CD14-positive monocyte (primary cell): ENCODE results near the gene PRKCA. TPM values are rescaled to one million over a fixed set of nuclear protein-coding genes. Genes with fewer than 3 reads are reported as not detected.
A peak's percentile ranks its signal among the peaks of the same experiment; 100 is the strongest.

Source experiments
- DNase-seq, 3 donors: peaks; one replicate each; pipeline ENCODE4 v3.0.0-alpha.2; 2011 to 2022
- H2AFZ ChIP-seq: 2 replicates; pipeline ENCODE4 v1.6.0; 2012; ENCODE audit warnings: mild to moderate bottlenecking, low read depth, low read length, inconsistent platforms; ENCODE audit not compliant: insufficient read depth, poor library complexity, severe bottlenecking
- H3K27ac ChIP-seq, 2 donors: 1 replicate in 1 of 2; 2 replicates in 1 of 2; pipeline ENCODE4 v1.5.1; 2012 to 2013; ENCODE audit warnings: low read length in 2 of 2, control low read depth in 1 of 2, inconsistent platforms in 1 of 2, low read depth in 1 of 2, mild to moderate bottlenecking in 1 of 2
- H3K27me3 ChIP-seq, 2 donors: one replicate each; pipeline versions ENCODE4 v1.6.0 to v1.6.1; 2011 to 2013; ENCODE audit warnings: low read length in 2 of 2; ENCODE audit not compliant: control insufficient read depth in 2 of 2, insufficient read depth in 2 of 2
- H3K36me3 ChIP-seq, 2 donors: replicated peaks in 1 of 2; 1 replicate in 1 of 2; 2 replicates in 1 of 2; pipeline versions ENCODE4 v1.5.1 to v1.6.1; 2012 to 2013; ENCODE audit warnings: low read length in 2 of 2, control low read depth in 1 of 2, inconsistent platforms in 1 of 2, mild to moderate bottlenecking in 1 of 2; ENCODE audit not compliant: insufficient read depth in 2 of 2, control insufficient read depth in 1 of 2
- H3K4me1 ChIP-seq, 2 donors: 1 replicate in 1 of 2; 2 replicates in 1 of 2; pipeline versions ENCODE4 v1.5.1 to v1.6.1; 2012 to 2013; ENCODE audit warnings: low read length in 2 of 2, control low read depth in 1 of 2, inconsistent platforms in 1 of 2, mild to moderate bottlenecking in 1 of 2, moderate library complexity in 1 of 2; ENCODE audit not compliant: insufficient read depth in 2 of 2, control insufficient read depth in 1 of 2
- H3K4me2 ChIP-seq: replicated peaks from 2 replicates; pipeline ENCODE3; 2012; ENCODE audit warnings: low read length, moderate library complexity, mild to moderate bottlenecking; ENCODE audit not compliant: poor library complexity, severe bottlenecking; ENCODE audit errors: extremely low read depth
- H3K4me3 ChIP-seq, 3 experiments: fragments of 200-600 bp in 1 of 3; sonication (generic) in 1 of 3; replicated peaks in 1 of 3; 1 replicate in 2 of 3; 2 replicates in 1 of 3; pipeline ENCODE4 v1.5.1; 2011 to 2013; ENCODE audit warnings: low read length in 3 of 3, mild to moderate bottlenecking in 3 of 3, control low read depth in 2 of 3, low read depth in 2 of 3, inconsistent platforms in 1 of 3, moderate library complexity in 1 of 3
- H3K79me2 ChIP-seq: 2 replicates; pipeline ENCODE4 v1.6.0; 2012; ENCODE audit warnings: mild to moderate bottlenecking, control low read depth, inconsistent platforms, low read length, moderate library complexity; ENCODE audit not compliant: insufficient read depth
- H3K9ac ChIP-seq: 2 replicates; pipeline ENCODE4 v1.6.0; 2017; ENCODE audit warnings: low read length, mild to moderate bottlenecking; ENCODE audit not compliant: insufficient read depth, poor library complexity, severe bottlenecking
- H3K9me3 ChIP-seq, 2 donors: replicated peaks in 1 of 2; 1 replicate in 1 of 2; 2 replicates in 1 of 2; pipeline versions ENCODE4 v1.5.1 to v1.6.1; 2012 to 2013; ENCODE audit warnings: low read length in 2 of 2, control low read depth in 1 of 2; ENCODE audit not compliant: control insufficient read depth in 1 of 2, insufficient read depth in 1 of 2
- H4K20me1 ChIP-seq: 2 replicates; pipeline ENCODE4 v1.6.0; 2012; ENCODE audit warnings: mild to moderate bottlenecking, low read length, control low read depth, moderate library complexity; ENCODE audit not compliant: insufficient read depth
- H3K27ac Mint-ChIP-seq, 7 donors: one replicate each; pipeline ENCODE4 v1.8.0; 2020; ENCODE audit warnings: mild to moderate bottlenecking in 7 of 7, mixed read lengths in 7 of 7, moderate library complexity in 6 of 7, inconsistent platforms in 2 of 7
- H3K27me3 Mint-ChIP-seq, 3 donors: one replicate each; pipeline ENCODE4 v1.8.0; 2021 to 2022; ENCODE audit warnings: low read depth in 3 of 3, mild to moderate bottlenecking in 3 of 3, mixed read lengths in 3 of 3, moderate library complexity in 3 of 3, inconsistent platforms in 1 of 3
- H3K36me3 Mint-ChIP-seq, 2 donors: one replicate each; pipeline ENCODE4 v1.8.0; 2020; ENCODE audit warnings: mixed read lengths in 2 of 2, inconsistent platforms in 1 of 2, mild to moderate bottlenecking in 1 of 2
- H3K4me1 Mint-ChIP-seq: one replicate; pipeline ENCODE4 v1.8.0; 2020; ENCODE audit warnings: mild to moderate bottlenecking, mixed read lengths
- H3K4me3 Mint-ChIP-seq, 2 donors: one replicate each; pipeline ENCODE4 v1.8.0; 2020; ENCODE audit warnings: mild to moderate bottlenecking in 2 of 2, mixed read lengths in 2 of 2, moderate library complexity in 1 of 2
- H3K9me3 Mint-ChIP-seq, 7 donors: one replicate each; pipeline ENCODE4 v1.8.0; 2020 to 2022; ENCODE audit warnings: mixed read lengths in 7 of 7, mild to moderate bottlenecking in 6 of 7, moderate library complexity in 6 of 7, inconsistent platforms in 2 of 7
- WGBS: methylation state at CpG from one replicate; pipeline ENCODE4 v1.1.5; 2013; ENCODE audit warnings: missing lambda C conversion rate; ENCODE audit not compliant: insufficient coverage; 5-methylcytosine and 5-hydroxymethylcytosine counted together
- intact Hi-C, 2 donors: fragments of 100-400 bp; cut with micrococcal nuclease; formaldehyde crosslinking; loops; one replicate each; pipeline versions ENCODE4 v1.15.0 to v1.15.1; 2023
- polyA plus RNA-seq, 3 donors: library from polyadenylated mRNA; depleted of rRNA in 1 of 3; unstranded in 2 of 3; stranded (reverse) in 1 of 3; fragments of 300-500 nt in 2 of 3; fragments of >200 nt in 1 of 3; fragmentation: Illumina TruSeq in 2 of 3; gene quantifications; 1 replicate in 2 of 3; 2 replicates in 1 of 3; pipeline ENCODE4 v1.2.3, GENCODE V29; 2012 to 2021
- TF ChIP-seq, protein P1 (sequence below): fragments of 200-600 bp; IDR thresholded peaks from one replicate; pipeline ENCODE4 v1.8.0; 2022; ENCODE audit warnings: antibody characterized with exemption, mild to moderate bottlenecking

The PRKCA gene
- polyA plus RNA-seq, 3 donors = 0.22 to 7.1 (median 0.30) TPM

DNA sequence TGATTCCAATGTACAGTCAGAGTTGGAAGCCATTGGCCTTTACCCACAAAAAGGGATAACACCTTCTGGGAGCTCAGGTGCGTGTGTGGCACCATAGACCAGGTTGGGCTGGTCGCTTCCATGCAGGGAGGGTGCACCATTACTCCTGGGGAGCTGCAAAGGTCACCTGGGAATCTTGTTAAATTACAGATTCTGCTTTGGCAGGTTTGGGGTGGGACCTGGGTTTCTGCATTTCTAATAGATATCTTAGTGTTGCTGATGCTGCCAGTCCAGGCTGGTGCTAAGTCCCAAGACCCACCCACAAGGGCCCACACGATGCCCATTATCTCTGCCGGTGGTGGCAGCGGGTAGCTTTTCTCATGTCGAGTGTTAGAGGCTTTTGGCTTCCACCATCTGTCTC is 384.2 kb downstream of the PRKCA start:
- DNase-seq = no peak
- Histone ChIP-seq H3K27me3 (no peaks in the 10 kb centered on the region), H3K27ac (no peak overlapping the region), H3K9ac (no peak overlapping the region), H3K79me2 (no peaks in the 10 kb centered on the region), H4K20me1 (no peaks in the 10 kb centered on the region), H3K4me1 (peaks cover 0 to 3% of the 10 kb centered on the region in 2 donors), H3K9me3 (no peaks in the 10 kb centered on the region), H3K4me2 (no peak overlapping the region), H3K36me3 (peaks cover 28 to 46% of the 10 kb centered on the region in 2 donors), H2AFZ (no peak overlapping the region), H3K4me3 (no peak overlapping the region)
- whole genome bisulfite sequencing = 97% methylated on average over 4 of the region's 6 CpGs
- no peaks in the 10 kb centered on the region for H3K9me3 Mint-ChIP-seq
- intact Hi-C loops = no loop called here
- peaks cover 37 to 46% of the 10 kb centered on the region in 2 donors for H3K36me3 Mint-ChIP-seq
- no peak overlapping the region for H3K4me3 Mint-ChIP-seq
- peaks cover 4% of the 10 kb centered on the region for H3K4me1 Mint-ChIP-seq
- no peak overlapping the region for H3K27ac Mint-ChIP-seq
- peaks cover 0 to 3% (median 0%) of the 10 kb centered on the region in 3 donors for H3K27me3 Mint-ChIP-seq
- TF ChIP-seq, protein P1, sequence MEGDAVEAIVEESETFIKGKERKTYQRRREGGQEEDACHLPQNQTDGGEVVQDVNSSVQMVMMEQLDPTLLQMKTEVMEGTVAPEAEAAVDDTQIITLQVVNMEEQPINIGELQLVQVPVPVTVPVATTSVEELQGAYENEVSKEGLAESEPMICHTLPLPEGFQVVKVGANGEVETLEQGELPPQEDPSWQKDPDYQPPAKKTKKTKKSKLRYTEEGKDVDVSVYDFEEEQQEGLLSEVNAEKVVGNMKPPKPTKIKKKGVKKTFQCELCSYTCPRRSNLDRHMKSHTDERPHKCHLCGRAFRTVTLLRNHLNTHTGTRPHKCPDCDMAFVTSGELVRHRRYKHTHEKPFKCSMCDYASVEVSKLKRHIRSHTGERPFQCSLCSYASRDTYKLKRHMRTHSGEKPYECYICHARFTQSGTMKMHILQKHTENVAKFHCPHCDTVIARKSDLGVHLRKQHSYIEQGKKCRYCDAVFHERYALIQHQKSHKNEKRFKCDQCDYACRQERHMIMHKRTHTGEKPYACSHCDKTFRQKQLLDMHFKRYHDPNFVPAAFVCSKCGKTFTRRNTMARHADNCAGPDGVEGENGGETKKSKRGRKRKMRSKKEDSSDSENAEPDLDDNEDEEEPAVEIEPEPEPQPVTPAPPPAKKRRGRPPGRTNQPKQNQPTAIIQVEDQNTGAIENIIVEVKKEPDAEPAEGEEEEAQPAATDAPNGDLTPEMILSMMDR = no peak

DNA sequence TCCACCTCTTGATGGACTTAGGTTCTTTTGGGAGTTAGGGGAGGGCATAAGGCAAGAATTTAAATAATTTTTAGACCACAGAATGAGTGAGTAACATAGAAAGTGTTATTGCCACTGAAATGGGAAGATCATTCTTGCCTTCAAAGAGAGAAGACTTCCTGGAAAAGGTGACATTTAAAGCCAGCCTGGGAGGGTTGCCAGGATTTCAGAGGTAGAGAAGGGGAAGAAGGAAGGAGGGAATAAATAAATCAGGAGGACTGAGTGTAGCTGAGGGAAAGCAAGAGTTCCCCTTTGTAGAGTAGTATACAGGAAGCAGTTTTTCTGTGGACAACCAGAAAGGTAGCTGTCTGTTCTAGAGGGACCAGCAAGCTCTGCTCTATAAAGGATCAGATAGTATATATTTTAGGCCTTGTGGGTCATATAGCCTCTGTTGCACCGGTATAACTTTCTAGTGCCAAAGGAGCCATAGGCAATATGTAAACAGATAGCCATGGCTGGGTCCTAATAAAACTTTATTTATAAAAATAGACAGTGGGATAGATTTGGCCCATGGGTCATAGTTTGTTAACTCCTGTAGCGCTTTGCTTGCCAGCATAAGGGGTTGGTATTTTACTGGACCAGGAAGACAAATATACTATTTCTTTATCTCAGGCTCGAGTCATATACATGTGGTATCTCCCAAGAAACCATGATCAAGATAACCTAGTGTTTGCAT is 385.3 kb downstream of the PRKCA start:
- Histone ChIP-seq H3K4me2 (no peak overlapping the region), H3K4me3 (no peak overlapping the region), H4K20me1 (no peaks in the 10 kb centered on the region), H2AFZ (no peak overlapping the region), H3K9ac (no peak overlapping the region), H3K79me2 (no peaks in the 10 kb centered on the region), H3K36me3 (peaks cover 28 to 57% of the 10 kb centered on the region in 2 donors), H3K27ac (no peak overlapping the region), H3K27me3 (no peaks in the 10 kb centered on the region), H3K9me3 (no peaks in the 10 kb centered on the region), H3K4me1 (peaks cover 0 to 5% of the 10 kb centered on the region in 2 donors)
- Mint-ChIP-seq H3K4me3 (peak overlapping the region in 1 of 2 donors; percentile 44), H3K27ac (peak overlapping the region in 2 of 7 donors; percentile 39 to 69), H3K4me1 (peaks cover 7% of the 10 kb centered on the region), H3K9me3 (no peaks in the 10 kb centered on the region), H3K27me3 (peaks cover 0 to 2% (median 0%) of the 10 kb centered on the region in 3 donors), H3K36me3 (peaks cover 46 to 55% of the 10 kb centered on the region in 2 donors)
- TF ChIP-seq, protein P1 = no peak
- no CpG with 5 or more reads among the region's 3 CpGs for WGBS
- no peak for DNase-seq
- intact Hi-C loops = no loop called here
